Measurements from ENCODE around the gene OSCP1. TPM values are rescaled to one million over a fixed set of nuclear protein-coding genes. Genes with fewer than 3 reads are reported as not detected.

OSCP1 gene
- total and polyA plus RNA-seq, 2 experiments from 2014 or later: 2.2 to 2.6 TPM

DNA sequence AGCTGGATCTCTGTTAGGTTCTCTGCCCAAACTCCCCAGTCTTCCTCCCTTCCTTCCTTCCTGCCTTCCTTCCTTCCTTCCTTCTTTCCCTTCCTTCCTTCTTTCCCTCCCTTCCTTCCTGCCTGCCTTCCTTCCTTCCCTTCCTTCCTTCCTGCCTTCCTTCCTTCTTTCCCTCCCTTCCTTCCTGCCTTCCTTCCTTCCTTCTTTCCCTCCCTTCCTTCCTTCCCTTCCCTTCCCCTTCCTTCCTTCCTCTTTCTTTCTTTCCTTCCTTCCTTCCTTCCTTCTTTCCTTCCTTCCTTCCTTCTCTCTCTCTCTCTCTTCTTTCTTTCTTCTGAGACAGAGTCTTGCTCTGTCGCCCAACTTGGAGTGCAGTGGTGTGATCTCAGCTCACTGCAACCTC lies 43.8 kb downstream of the OSCP1 start (continued):
- no peak for TF ChIP-seq CREB1 (CRISPR knock-in tag; IDR thresholded peaks at IDR 0.05; ENCODE audit: low read depth)
- TF ChIP-seq, protein P1, sequence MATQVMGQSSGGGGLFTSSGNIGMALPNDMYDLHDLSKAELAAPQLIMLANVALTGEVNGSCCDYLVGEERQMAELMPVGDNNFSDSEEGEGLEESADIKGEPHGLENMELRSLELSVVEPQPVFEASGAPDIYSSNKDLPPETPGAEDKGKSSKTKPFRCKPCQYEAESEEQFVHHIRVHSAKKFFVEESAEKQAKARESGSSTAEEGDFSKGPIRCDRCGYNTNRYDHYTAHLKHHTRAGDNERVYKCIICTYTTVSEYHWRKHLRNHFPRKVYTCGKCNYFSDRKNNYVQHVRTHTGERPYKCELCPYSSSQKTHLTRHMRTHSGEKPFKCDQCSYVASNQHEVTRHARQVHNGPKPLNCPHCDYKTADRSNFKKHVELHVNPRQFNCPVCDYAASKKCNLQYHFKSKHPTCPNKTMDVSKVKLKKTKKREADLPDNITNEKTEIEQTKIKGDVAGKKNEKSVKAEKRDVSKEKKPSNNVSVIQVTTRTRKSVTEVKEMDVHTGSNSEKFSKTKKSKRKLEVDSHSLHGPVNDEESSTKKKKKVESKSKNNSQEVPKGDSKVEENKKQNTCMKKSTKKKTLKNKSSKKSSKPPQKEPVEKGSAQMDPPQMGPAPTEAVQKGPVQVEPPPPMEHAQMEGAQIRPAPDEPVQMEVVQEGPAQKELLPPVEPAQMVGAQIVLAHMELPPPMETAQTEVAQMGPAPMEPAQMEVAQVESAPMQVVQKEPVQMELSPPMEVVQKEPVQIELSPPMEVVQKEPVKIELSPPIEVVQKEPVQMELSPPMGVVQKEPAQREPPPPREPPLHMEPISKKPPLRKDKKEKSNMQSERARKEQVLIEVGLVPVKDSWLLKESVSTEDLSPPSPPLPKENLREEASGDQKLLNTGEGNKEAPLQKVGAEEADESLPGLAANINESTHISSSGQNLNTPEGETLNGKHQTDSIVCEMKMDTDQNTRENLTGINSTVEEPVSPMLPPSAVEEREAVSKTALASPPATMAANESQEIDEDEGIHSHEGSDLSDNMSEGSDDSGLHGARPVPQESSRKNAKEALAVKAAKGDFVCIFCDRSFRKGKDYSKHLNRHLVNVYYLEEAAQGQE (IDR thresholded peaks at IDR 0.05; ENCODE audit: unreplicated experiment): no peak

DNA sequence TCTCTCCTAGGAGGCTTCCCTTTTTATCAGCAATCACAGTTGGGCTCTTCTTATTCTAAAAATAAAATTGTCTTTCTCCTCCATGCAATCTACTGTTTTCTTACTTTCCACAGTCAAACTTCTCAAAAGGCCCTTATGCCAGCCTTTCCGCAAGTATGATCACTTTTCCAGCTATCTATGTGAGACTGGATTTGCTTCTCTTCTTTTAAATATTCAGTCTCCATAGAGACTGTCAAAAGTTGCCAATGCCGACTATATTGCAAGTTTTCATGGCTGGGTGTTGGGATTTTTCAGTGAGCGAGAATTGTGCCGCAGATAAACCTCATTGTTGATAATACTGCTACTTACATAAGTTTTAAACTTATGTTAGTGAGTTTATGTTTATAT lies 47.8 kb downstream of the OSCP1 start:
- Histone ChIP-seq H3F3A (replicated peaks; ENCODE audit: low read depth) (no peaks in the 10 kb centered on the region; the same call in 1 of the 2 replicates), H3K9me2 (ENCODE audit: insufficient read depth) (no peaks in the 10 kb centered on the region), H2AFZ (no peak overlapping the region), H3K4me2 (no peak overlapping the region), H3K36me3 (ENCODE audit: insufficient read depth) (no peaks in the 10 kb centered on the region), H4K20me1 (replicated peaks; ENCODE audit: insufficient read depth) (no peaks in the 10 kb centered on the region), H3K79me2 (replicated peaks; ENCODE audit: insufficient read depth) (no peaks in the 10 kb centered on the region), H3K27ac (ENCODE audit: low read depth) (no peak overlapping the region), H3K4me3 (no peak overlapping the region), H3K4me1 (ENCODE audit: insufficient read depth) (no peaks in the 10 kb centered on the region), H3K27me3 (ENCODE audit: insufficient read depth) (no peaks in the 10 kb centered on the region)
- Mint-ChIP-seq H3K4me3 (no peak overlapping the region; the same call in 2 of the 3 replicates), H3K27ac (no peak overlapping the region), H3K9me3 (0 out of 3 replicates have a peak, but pooled peaks cover 4% of the 10 kb centered on the region), H3K4me1 (peaks cover 3% of the 10 kb centered on the region), H3K36me3 (ENCODE audit: low read depth) (no peaks in the 10 kb centered on the region), H3K27me3 (ENCODE audit: insufficient read depth, low read depth, poor library complexity) (peaks cover 14% of the 10 kb centered on the region)
- DNase-seq (ENCODE audit: low spot score): no peak
- no peak for ATAC-seq
- TF ChIP-seq, protein P1 (IDR thresholded peaks at IDR 0.05; ENCODE audit: unreplicated experiment): no peak
- TF ChIP-seq, protein P2, sequence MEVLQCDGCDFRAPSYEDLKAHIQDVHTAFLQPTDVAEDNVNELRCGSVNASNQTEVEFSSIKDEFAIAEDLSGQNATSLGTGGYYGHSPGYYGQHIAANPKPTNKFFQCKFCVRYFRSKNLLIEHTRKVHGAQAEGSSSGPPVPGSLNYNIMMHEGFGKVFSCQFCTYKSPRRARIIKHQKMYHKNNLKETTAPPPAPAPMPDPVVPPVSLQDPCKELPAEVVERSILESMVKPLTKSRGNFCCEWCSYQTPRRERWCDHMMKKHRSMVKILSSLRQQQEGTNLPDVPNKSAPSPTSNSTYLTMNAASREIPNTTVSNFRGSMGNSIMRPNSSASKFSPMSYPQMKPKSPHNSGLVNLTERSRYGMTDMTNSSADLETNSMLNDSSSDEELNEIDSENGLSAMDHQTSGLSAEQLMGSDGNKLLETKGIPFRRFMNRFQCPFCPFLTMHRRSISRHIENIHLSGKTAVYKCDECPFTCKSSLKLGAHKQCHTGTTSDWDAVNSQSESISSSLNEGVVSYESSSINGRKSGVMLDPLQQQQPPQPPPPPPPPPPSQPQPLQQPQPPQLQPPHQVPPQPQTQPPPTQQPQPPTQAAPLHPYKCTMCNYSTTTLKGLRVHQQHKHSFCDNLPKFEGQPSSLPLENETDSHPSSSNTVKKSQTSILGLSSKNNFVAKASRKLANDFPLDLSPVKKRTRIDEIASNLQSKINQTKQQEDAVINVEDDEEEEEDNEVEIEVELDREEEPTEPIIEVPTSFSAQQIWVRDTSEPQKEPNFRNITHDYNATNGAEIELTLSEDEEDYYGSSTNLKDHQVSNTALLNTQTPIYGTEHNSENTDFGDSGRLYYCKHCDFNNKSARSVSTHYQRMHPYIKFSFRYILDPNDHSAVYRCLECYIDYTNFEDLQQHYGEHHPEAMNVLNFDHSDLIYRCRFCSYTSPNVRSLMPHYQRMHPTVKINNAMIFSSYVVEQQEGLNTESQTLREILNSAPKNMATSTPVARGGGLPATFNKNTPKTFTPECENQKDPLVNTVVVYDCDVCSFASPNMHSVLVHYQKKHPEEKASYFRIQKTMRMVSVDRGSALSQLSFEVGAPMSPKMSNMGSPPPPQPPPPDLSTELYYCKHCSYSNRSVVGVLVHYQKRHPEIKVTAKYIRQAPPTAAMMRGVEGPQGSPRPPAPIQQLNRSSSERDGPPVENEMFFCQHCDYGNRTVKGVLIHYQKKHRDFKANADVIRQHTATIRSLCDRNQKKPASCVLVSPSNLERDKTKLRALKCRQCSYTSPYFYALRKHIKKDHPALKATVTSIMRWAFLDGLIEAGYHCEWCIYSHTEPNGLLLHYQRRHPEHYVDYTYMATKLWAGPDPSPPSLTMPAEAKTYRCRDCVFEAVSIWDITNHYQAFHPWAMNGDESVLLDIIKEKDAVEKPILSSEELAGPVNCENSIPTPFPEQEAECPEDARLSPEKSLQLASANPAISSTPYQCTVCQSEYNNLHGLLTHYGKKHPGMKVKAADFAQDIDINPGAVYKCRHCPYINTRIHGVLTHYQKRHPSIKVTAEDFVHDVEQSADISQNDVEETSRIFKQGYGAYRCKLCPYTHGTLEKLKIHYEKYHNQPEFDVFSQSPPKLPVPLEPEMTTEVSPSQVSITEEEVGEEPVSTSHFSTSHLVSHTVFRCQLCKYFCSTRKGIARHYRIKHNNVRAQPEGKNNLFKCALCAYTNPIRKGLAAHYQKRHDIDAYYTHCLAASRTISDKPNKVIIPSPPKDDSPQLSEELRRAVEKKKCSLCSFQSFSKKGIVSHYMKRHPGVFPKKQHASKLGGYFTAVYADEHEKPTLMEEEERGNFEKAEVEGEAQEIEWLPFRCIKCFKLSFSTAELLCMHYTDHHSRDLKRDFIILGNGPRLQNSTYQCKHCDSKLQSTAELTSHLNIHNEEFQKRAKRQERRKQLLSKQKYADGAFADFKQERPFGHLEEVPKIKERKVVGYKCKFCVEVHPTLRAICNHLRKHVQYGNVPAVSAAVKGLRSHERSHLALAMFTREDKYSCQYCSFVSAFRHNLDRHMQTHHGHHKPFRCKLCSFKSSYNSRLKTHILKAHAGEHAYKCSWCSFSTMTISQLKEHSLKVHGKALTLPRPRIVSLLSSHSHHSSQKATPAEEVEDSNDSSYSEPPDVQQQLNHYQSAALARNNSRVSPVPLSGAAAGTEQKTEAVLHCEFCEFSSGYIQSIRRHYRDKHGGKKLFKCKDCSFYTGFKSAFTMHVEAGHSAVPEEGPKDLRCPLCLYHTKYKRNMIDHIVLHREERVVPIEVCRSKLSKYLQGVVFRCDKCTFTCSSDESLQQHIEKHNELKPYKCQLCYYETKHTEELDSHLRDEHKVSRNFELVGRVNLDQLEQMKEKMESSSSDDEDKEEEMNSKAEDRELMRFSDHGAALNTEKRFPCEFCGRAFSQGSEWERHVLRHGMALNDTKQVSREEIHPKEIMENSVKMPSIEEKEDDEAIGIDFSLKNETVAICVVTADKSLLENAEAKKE (CRISPR knock-in tag; IDR thresholded peaks at IDR 0.05): no peak
- TF ChIP-seq ETS1 (IDR thresholded peaks at IDR 0.05): no peak
- TF ChIP-seq JUNB (IDR thresholded peaks at IDR 0.05; ENCODE audit: unreplicated experiment): no peak
- TF ChIP-seq ZNF114 (CRISPR knock-in tag; IDR thresholded peaks at IDR 0.05): no peak
- TF ChIP-seq ZNF331 (CRISPR knock-in tag; IDR thresholded peaks at IDR 0.05; ENCODE audit: low read depth): no peak
- no peak for TF ChIP-seq CTCF (conservative IDR thresholded peaks at IDR 0.05; ENCODE audit: low read depth in 2 of 2)
- TF ChIP-seq POLR2AphosphoS5 (IDR thresholded peaks at IDR 0.05; ENCODE audit: low read depth): no peak
